Measurements from ENCODE around the gene SKAP1.

- TF ChIP-seq CTCF (IDR thresholded peaks at IDR 0.05) (no peak), POLR2A (IDR thresholded peaks at IDR 0.05) (no peak)
Observed at GRCh38 chr17:48384164-48384563, 45.9 kb downstream of the SKAP1 start.
